Measurements from ENCODE around the gene MRPL54. TPM values are rescaled to one million over a fixed set of nuclear protein-coding genes. Genes with fewer than 3 reads are reported as not detected.

The MRPL54 gene
- total RNA-seq, 4 donors from 2014 or later: 23.3 to 86.3 (median 63.3) TPM

DNA sequence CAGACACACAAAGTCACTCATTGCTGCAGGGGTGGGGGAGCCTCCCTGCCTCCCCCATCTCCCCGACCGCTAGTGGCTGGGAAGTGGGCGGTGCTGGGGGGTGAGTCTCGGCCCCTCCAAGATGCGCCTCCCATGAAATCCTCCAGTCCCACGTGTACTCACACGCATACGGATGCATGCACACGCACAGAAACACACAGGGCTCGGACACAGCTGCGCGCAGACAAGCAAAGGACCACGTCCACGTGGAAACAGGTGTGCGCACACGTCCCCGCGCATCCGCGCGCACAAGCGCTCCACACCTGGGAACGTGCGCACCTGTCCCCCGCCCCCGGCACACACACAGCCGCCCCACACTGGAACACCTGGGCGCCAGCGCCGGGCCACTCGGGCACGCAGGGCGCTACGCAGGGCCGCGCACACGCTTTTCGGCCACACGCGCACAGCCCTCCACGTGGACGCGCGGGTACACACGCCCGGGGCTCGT lies 23.0 kb downstream of the MRPL54 start:
- DNase-seq: no peak
- H3K36me3 ChIP-seq: no peaks in the 10 kb centered on the region
- ATAC-seq: no peak
- intact Hi-C loops (cut with DNase I; ENCODE audit: low total_unique reads): no loop called here
- no peak for TF ChIP-seq POLR2A (IDR thresholded peaks at IDR 0.05)
- TF ChIP-seq, protein P1, sequence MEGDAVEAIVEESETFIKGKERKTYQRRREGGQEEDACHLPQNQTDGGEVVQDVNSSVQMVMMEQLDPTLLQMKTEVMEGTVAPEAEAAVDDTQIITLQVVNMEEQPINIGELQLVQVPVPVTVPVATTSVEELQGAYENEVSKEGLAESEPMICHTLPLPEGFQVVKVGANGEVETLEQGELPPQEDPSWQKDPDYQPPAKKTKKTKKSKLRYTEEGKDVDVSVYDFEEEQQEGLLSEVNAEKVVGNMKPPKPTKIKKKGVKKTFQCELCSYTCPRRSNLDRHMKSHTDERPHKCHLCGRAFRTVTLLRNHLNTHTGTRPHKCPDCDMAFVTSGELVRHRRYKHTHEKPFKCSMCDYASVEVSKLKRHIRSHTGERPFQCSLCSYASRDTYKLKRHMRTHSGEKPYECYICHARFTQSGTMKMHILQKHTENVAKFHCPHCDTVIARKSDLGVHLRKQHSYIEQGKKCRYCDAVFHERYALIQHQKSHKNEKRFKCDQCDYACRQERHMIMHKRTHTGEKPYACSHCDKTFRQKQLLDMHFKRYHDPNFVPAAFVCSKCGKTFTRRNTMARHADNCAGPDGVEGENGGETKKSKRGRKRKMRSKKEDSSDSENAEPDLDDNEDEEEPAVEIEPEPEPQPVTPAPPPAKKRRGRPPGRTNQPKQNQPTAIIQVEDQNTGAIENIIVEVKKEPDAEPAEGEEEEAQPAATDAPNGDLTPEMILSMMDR (IDR thresholded peaks at IDR 0.05 in 4 of 5, conservative IDR thresholded peaks at IDR 0.05 in 1 of 5): no peak
- H3K9me3 ChIP-seq: peaks cover 0 to 19% (median 3%) of the 10 kb centered on the region in 3 donors
- no peak overlapping the region for H3K4me3 ChIP-seq
- H3K27me3 ChIP-seq: peaks cover 33 to 46% (median 45%) of the 10 kb centered on the region in 3 donors
- no peaks in the 10 kb centered on the region for H3K4me1 ChIP-seq
- in situ Hi-C loops (cut with MboI; ENCODE audit: low sequenced_read_pairs in 4 of 4): no loop called here
- H3K27ac ChIP-seq: no peak overlapping the region

DNA sequence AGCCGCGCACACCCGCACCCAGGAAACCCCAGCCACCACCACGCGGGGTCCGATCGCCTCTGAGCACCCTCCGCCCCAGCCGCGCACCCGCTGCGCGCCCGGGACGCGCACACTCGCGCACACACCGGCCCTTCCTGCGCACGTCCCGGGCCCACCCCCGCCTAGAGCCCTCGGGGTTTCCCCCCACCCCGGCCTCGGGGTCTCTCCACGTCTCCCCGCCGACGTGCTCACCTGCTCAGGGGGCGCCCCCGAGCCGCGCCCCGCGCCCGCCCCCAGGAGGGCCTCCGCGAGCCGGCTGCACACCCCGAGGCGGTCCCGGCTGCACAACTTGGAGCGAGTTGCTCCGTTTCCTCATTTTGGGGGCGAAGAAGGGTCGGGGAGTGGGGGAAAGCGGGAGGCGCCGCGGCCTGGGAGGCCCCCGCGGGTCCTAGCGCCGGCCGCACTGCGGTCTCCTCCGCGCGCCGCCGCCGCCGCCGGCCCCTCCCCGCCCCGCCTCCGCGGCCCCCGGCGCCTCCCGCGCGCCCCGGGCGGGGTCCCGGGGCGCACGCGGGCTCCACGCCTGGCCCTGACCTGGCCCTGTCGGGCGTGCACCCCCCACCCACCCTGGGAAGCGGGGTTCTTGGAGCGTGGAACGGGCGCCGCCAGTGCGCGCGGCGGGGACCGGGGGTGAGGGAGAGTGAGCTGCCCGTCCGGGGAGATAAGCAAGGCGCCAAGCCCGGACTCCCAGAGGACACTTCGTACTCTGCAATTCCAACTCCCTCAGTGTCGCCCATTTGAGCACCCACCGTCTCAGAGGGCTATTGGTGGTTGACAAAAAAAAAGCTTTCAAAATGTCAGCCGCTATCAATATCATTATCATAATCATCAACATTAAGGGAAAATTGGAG lies 23.7 kb downstream of the MRPL54 start, which contains the start of gene MATK:
TSS of gene MATK (minus strand) at position 444 of the 887 bp plus-strand sequence. CDS start 1,246 bp downstream, outside the sequence.
- Histone ChIP-seq H3K27ac (no peak within 1 kb of the TSS), H3K27me3 (peaks cover 33 to 49% (median 48%) of the 10 kb centered on the region in 3 donors), H3K36me3 (no peaks in the 10 kb centered on the region), H3K9me3 (peaks cover 0 to 13% (median 3%) of the 10 kb centered on the region in 3 donors), H3K4me1 (no peaks in the 10 kb centered on the region), H3K4me3 (no peak within 1 kb of the TSS)
- no peak for TF ChIP-seq POLR2A (IDR thresholded peaks at IDR 0.05)
- TF ChIP-seq, protein P1 (IDR thresholded peaks at IDR 0.05 in 4 of 5, conservative IDR thresholded peaks at IDR 0.05 in 1 of 5): no peak
- in situ Hi-C loops (cut with MboI; ENCODE audit: low sequenced_read_pairs in 4 of 4) (no loop called here), intact Hi-C loops (cut with DNase I; ENCODE audit: low total_unique reads) (no loop called here)
- no peak for DNase-seq
- ATAC-seq: no peak

DNA sequence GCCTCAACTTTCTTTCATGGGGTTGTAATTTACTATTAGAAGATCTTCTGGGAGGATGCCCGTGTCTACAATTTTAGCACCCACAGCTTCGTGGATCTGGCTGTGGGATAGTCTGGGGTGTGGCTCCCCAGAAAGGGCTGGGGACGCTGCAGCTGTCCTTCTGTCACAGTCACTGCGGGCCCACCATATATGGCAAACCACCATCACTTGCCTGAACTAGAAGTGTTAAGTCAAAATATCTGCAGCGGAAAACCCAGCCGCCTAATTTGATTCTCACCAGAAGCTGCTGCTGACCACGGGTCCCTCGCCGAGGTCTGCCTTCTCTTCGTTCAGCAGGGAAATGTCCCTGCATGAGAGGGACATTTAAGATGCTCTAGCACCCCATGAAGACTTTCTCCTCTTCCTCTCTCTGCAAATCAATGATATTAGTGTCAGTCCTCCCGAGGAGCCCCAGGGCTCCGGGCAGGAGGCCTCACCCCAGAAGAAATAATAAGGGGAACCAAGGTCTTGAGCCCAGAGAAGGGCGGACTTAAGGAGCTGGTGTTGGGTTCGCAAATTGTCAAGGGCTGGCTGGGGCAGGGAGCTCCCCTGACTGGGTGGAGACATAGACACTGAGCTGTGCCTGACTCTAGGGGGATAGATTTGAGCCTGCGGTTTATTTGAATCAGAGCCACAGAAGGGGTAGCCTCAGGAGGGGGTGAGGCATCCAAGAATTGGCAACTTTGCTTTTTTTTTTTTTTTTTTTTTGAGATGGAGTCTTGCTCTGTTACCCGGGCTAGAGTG lies 26.7 kb downstream of the MRPL54 start:
- ATAC-seq: no peak
- intact Hi-C loops (cut with DNase I; ENCODE audit: low total_unique reads): no loop called here
- H3K4me1 ChIP-seq: no peaks in the 10 kb centered on the region

DNA sequence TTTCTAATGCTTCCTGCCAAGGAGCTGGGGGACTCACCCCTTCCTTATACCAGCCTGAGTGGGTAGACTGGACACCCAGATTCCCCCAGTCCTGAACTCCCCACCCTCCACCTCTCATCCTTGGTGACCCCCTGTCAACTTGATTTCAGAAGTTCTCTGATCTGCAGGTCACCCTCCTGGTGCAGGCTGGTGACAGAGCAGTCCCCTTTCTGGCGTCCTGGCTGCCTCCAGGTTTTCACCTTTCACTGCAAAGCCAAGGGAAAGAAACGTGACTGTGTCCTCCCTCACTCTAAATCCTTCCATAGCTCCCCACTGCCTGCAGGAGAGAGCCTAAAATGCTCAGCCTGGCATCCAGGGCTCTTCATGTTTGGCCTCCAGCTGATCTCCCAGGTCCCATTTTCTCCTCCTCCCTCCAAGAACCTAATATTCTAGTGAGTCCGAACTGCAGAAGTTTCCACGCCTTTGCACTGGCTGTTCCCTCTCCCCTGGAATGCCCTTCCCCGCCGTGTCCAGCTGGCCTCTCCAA lies 27.8 kb downstream of the MRPL54 start:
- TF ChIP-seq, protein P1 (IDR thresholded peaks at IDR 0.05 in 4 of 5, conservative IDR thresholded peaks at IDR 0.05 in 1 of 5): no peak
- no peak for TF ChIP-seq POLR2A (IDR thresholded peaks at IDR 0.05)
- in situ Hi-C loops (cut with MboI; ENCODE audit: low sequenced_read_pairs in 4 of 4): no loop called here
- H3K27me3 ChIP-seq: peaks cover 13 to 23% (median 21%) of the 10 kb centered on the region in 3 donors

More for the DNA sequence above, 26.7 kb downstream of the MRPL54 start:
- Histone ChIP-seq H3K27ac (no peak overlapping the region), H3K4me3 (no peak overlapping the region), H3K36me3 (no peaks in the 10 kb centered on the region), H3K9me3 (no peaks in the 10 kb centered on the region), H3K27me3 (peaks cover 22 to 33% (median 30%) of the 10 kb centered on the region in 3 donors)
- no peak for DNase-seq
- TF ChIP-seq, protein P1 (IDR thresholded peaks at IDR 0.05 in 4 of 5, conservative IDR thresholded peaks at IDR 0.05 in 1 of 5): no peak
- TF ChIP-seq POLR2A (IDR thresholded peaks at IDR 0.05): no peak
- in situ Hi-C loops (cut with MboI; ENCODE audit: low sequenced_read_pairs in 4 of 4): no loop called here

More for the DNA sequence above, 27.8 kb downstream of the MRPL54 start:
- intact Hi-C loops (cut with DNase I; ENCODE audit: low total_unique reads): no loop called here
- Histone ChIP-seq H3K4me3 (no peak overlapping the region), H3K27ac (no peak overlapping the region), H3K36me3 (no peaks in the 10 kb centered on the region), H3K9me3 (no peaks in the 10 kb centered on the region), H3K4me1 (no peaks in the 10 kb centered on the region)
- ATAC-seq (no peak), DNase-seq (no peak)
